Measurements from ENCODE around the gene CD99L2. TPM values are rescaled to one million over a fixed set of nuclear protein-coding genes. Genes with fewer than 3 reads are reported as not detected.

CD99L2 gene
- total and polyA plus RNA-seq, 2 of the 8 experiments (the other 6 are each of a cell fraction or from before 2014, with no cell fraction given), result 8.0 to 8.5 TPM

GRCh38 chrX:150857453-150857852, 41.0 kb downstream of the CD99L2 start:
- H3K27ac ChIP-seq (ENCODE audit: low read depth, low read length), result no peak overlapping the region
- no peak overlapping the region for H3K56ac ChIP-seq (replicated peaks; ENCODE audit: insufficient read length, low read depth, low read length)
- H3K4me3 ChIP-seq (ENCODE audit: extremely low read depth in 1 of 4, insufficient read depth in 2 of 4, low read depth in 3 of 4, low read length in 4 of 4), result no peak overlapping the region
- no peak for FAIRE-seq
- H3K4ac ChIP-seq (replicated peaks; ENCODE audit: insufficient read length, low read depth, low read length), result no peak overlapping the region
- H3K14ac ChIP-seq (ENCODE audit: insufficient read length), result no peak overlapping the region
- H3K36me3 ChIP-seq (ENCODE audit: control insufficient read depth in 2 of 4, insufficient read depth in 4 of 4, low read length in 3 of 4), result no peaks in the 10 kb centered on the region
- TF ChIP-seq FOSL1 (IDR thresholded peaks at IDR 0.05; ENCODE audit: insufficient read depth, low read depth, low read length) (no peak), E2F6 (IDR thresholded peaks at IDR 0.05) (no peak), SIN3A (conservative IDR thresholded peaks at IDR 0.05 in 1 of 2, IDR thresholded peaks at IDR 0.05 in 1 of 2; ENCODE audit: low read depth in 1 of 2, low read length in 2 of 2) (no peak), TEAD4 (IDR thresholded peaks at IDR 0.05; ENCODE audit: low read depth, low read length) (no peak), JUN (IDR thresholded peaks at IDR 0.05; ENCODE audit: low read depth, low read length) (no peak), EZH2 (IDR thresholded peaks at IDR 0.05; ENCODE audit: low read depth, low read length, severe bottlenecking) (no peak)
- H2AFZ ChIP-seq (ENCODE audit: low read length), result no peak overlapping the region
- no peak overlapping the region for H2BK5ac ChIP-seq (ENCODE audit: low read depth, low read length)
- no peak overlapping the region for H2BK120ac ChIP-seq (replicated peaks; ENCODE audit: low read depth, low read length)
- no peak overlapping the region for H4K91ac ChIP-seq (replicated peaks; ENCODE audit: insufficient read length, low read length)
- no peak overlapping the region for H4K5ac ChIP-seq (ENCODE audit: insufficient read length, low read depth, low read length)
- no peak overlapping the region for H4K8ac ChIP-seq (ENCODE audit: extremely low read depth, insufficient read depth, low read length)
- DNase-seq (ENCODE audit: low read depth in 1 of 2, low spot score in 2 of 2), result no peak
- H2AK5ac ChIP-seq (ENCODE audit: low read depth, low read length), result no peak overlapping the region
- ChIA-PET CTCF (ENCODE audit: partially characterized antibody) (no interaction called here), POLR2A (ENCODE audit: partially characterized antibody) (no interaction called here)
- H4K20me1 ChIP-seq (replicated peaks in 1 of 2; ENCODE audit: control insufficient read depth in 1 of 2, insufficient read depth in 2 of 2, low read length in 2 of 2), result no peaks in the 10 kb centered on the region
- H3K9me3 ChIP-seq (ENCODE audit: insufficient read depth in 2 of 2, low read depth in 1 of 2, low read length in 1 of 2), result no peaks in the 10 kb centered on the region
- H3K23ac ChIP-seq (ENCODE audit: insufficient read length), result no peak overlapping the region
- peaks cover 0 to 10% of the 10 kb centered on the region in 2 experiments; a peak in 2 of 4 replicates for H3K79me2 ChIP-seq (ENCODE audit: control insufficient read depth in 1 of 2, insufficient read depth in 2 of 2, low read length in 2 of 2)
- no peak overlapping the region for H3K18ac ChIP-seq (ENCODE audit: extremely low read depth, low read length)
- no peak overlapping the region for H2BK15ac ChIP-seq (ENCODE audit: low read length)
- 82% methylated on average over 3 of the region's 3 CpGs; no CpG with 5 or more reads in 1 of the 2 experiments for WGBS, 2 experiments (ENCODE audit: extremely low coverage in 1 of 2, insufficient coverage in 1 of 2, insufficient read length in 1 of 2, insufficient replicate concordance in 2 of 2, low coverage in 1 of 2, low lambda C conversion rate in 2 of 2, missing lambda C conversion rate in 1 of 2)
- H3K4me2 ChIP-seq (ENCODE audit: insufficient read depth in 1 of 2, low read depth in 2 of 2, low read length in 2 of 2), result no peak overlapping the region
- no peaks in the 10 kb centered on the region for H3K79me1 ChIP-seq (ENCODE audit: low read depth, low read length)
- no peaks in the 10 kb centered on the region for H3K27me3 ChIP-seq (replicated peaks in 1 of 4; ENCODE audit: control insufficient read depth in 3 of 4, extremely low read depth in 1 of 4, insufficient read depth in 3 of 4, low read length in 3 of 4)
- no peak overlapping the region for H2BK12ac ChIP-seq (ENCODE audit: low read depth, low read length)
- H3K4me1 ChIP-seq (replicated peaks in 1 of 4; ENCODE audit: control insufficient read depth in 3 of 4, insufficient read depth in 4 of 4, low read length in 3 of 4), result peaks cover 0 to 3% (median 0%) of the 10 kb centered on the region in 4 experiments; a peak in 1 of 7 replicates
- no peak overlapping the region for H3K9ac ChIP-seq (replicated peaks in 1 of 4; ENCODE audit: extremely low read depth in 1 of 4, low read depth in 3 of 4, low read length in 3 of 4)
- H3K23me2 ChIP-seq (ENCODE audit: low read depth, low read length), result no peaks in the 10 kb centered on the region
- no peak overlapping the region for H2BK20ac ChIP-seq (ENCODE audit: low read length)
